Measurements from ENCODE around the gene CHST15. TPM values are rescaled to one million over a fixed set of nuclear protein-coding genes. Genes with fewer than 3 reads are reported as not detected.
A peak's percentile ranks its signal among the peaks of the same experiment; 100 is the strongest.
"Not testable (repeated sequence)": the region's sequence is repeated elsewhere in the genome, so short reads cannot be mapped to it uniquely, and the experiment has no call there.

CHST15 gene
- total RNA-seq, 5 donors from 2014 or later (not counting 1 experiment from before 2014, with no cell fraction given), result 0.95 to 4.2 (median 1.3) TPM

DNA sequence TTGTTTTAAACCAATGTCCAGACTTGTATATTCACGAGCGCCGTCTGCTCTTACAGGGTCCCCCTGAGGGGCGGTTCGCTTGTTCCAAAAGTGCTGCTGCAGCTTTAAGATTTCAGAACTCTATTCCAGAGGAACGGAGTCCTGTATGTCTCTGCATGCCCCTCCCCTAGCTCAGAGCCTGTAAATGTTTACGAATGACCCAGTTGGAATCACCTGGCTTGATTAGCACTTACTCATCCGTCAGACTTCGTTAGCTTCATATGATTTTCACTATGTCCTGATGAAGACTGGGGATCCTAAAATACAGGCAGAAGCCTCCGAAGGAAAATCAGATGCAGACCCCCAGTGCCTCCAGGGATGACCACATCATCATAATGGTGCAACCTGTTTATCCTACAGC, 4.5 kb upstream of the CHST15 start:
- H3K27me3 ChIP-seq (replicated peaks in 1 of 2; ENCODE audit: control insufficient read depth in 2 of 2, extremely low read depth in 1 of 2, insufficient read depth in 2 of 2, low read length in 1 of 2), result peaks cover 10 to 44% of the 10 kb centered on the region in 2 experiments
- Mint-ChIP-seq H3K4me3 (no peak overlapping the region), H3K4me1 (peaks cover 0 to 4% (median 3%) of the 10 kb centered on the region in 3 donors), H3K27me3 (peaks cover 12 to 30% of the 10 kb centered on the region in 2 donors), H3K9me3 (no peaks in the 10 kb centered on the region), H3K36me3 (no peaks in the 10 kb centered on the region), H3K27ac (no peak overlapping the region)
- POLR2A ChIA-PET, result no interaction called here
- no peaks in the 10 kb centered on the region for H3K9me3 ChIP-seq
- CTCF ChIA-PET, result no interaction called here
- DNase-seq (no peak), ATAC-seq (replicated peaks in 1 of 4) (no peak)
- 78% methylated on average over 8 of the region's 10 CpGs for WGBS (ENCODE audit: insufficient coverage)
- no peak overlapping the region for H3K4me3 ChIP-seq (ENCODE audit: control insufficient read depth in 1 of 2, extremely low read depth in 1 of 2, low read length in 1 of 2)
- H3K36me3 ChIP-seq (ENCODE audit: control insufficient read depth in 2 of 2, extremely low read depth in 1 of 2, insufficient read depth in 1 of 2, low read length in 1 of 2), result no peaks in the 10 kb centered on the region
- H3K4me1 ChIP-seq (ENCODE audit: control insufficient read depth in 1 of 2, extremely low read depth in 1 of 2, insufficient read depth in 2 of 2, low read length in 2 of 2), result no peaks in the 10 kb centered on the region
- no peak overlapping the region for H3K27ac ChIP-seq (ENCODE audit: low read length)

DNA sequence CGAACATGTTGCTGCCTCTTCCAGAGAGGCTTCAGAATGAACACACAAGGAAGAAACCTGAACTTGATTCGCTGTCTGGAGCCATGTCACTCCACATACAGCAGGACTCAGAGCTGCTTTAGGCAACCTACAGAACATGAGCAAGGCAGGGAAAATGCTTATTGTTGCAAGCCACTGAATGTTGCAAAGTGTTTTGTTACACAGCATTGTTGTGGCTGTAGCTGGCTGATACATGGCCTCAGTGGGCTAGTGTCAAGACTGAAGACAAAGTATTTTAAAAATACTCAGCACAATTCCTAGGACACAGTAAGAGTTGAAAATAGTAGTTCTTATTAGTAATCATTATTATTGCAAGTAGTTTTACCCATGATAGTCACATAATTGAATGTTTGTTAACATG, 3.1 kb upstream of the CHST15 start:
- H3K27me3 ChIP-seq (replicated peaks in 1 of 2; ENCODE audit: control insufficient read depth in 2 of 2, extremely low read depth in 1 of 2, insufficient read depth in 2 of 2, low read length in 1 of 2), result peaks cover 10 to 43% of the 10 kb centered on the region in 2 experiments
- DNase-seq (no peak), ATAC-seq (replicated peaks in 1 of 4) (no peak)
- no peak overlapping the region for H3K4me3 ChIP-seq (ENCODE audit: control insufficient read depth in 1 of 2, extremely low read depth in 1 of 2, low read length in 1 of 2)
- Mint-ChIP-seq H3K9me3 (no peaks in the 10 kb centered on the region), H3K4me3 (no peak overlapping the region), H3K27me3 (peaks cover 12 to 32% of the 10 kb centered on the region in 2 donors), H3K36me3 (no peaks in the 10 kb centered on the region), H3K27ac (no peak overlapping the region), H3K4me1 (peaks cover 0 to 5% (median 3%) of the 10 kb centered on the region in 3 donors)
- WGBS (ENCODE audit: insufficient coverage), result 73% methylated on average over 2 of the region's 2 CpGs
- POLR2A ChIA-PET, result no interaction called here
- H3K36me3 ChIP-seq (ENCODE audit: control insufficient read depth in 2 of 2, extremely low read depth in 1 of 2, insufficient read depth in 1 of 2, low read length in 1 of 2), result no peaks in the 10 kb centered on the region
- CTCF ChIA-PET, result no interaction called here
- no peak overlapping the region for H3K27ac ChIP-seq (ENCODE audit: low read length)
- peaks cover 2 to 8% of the 10 kb centered on the region in 2 experiments for H3K4me1 ChIP-seq (ENCODE audit: control insufficient read depth in 1 of 2, extremely low read depth in 1 of 2, insufficient read depth in 2 of 2, low read length in 2 of 2)
- no peaks in the 10 kb centered on the region for H3K9me3 ChIP-seq

DNA sequence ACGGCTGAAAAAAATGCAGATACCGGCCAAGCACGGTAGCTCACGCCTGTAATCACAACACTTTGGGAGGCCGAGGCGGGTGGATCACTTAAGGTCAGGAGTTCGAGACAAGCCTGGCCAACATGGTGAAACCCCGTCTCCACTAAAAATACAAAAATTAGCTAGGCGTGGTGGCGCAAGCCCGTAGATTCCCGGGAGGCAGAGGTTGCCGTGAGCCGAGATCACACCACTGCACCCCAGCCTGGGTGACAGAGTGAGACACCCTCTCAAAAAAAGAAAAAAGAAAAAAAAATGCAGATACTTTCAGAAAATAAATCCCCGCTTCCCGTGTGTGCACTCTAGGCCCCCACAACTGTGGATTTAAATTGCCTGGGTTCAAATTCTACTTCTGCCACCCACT, 2.4 kb upstream of the CHST15 start:
- H3K27ac Mint-ChIP-seq; H3K4me1 Mint-ChIP-seq; DNase-seq; H3K4me3 Mint-ChIP-seq; H3K36me3 ChIP-seq (ENCODE audit: control insufficient read depth in 2 of 2, extremely low read depth in 1 of 2, insufficient read depth in 1 of 2, low read length in 1 of 2); H3K9me3 ChIP-seq; H3K27ac ChIP-seq (ENCODE audit: low read length); POLR2A ChIA-PET; CTCF ChIA-PET; ATAC-seq (replicated peaks in 1 of 4); H3K9me3 Mint-ChIP-seq; H3K4me3 ChIP-seq (ENCODE audit: control insufficient read depth in 1 of 2, extremely low read depth in 1 of 2, low read length in 1 of 2); H3K36me3 Mint-ChIP-seq: not testable (repeated sequence)
- Histone ChIP-seq H3K27me3 (replicated peaks in 1 of 2; ENCODE audit: control insufficient read depth in 2 of 2, extremely low read depth in 1 of 2, insufficient read depth in 2 of 2, low read length in 1 of 2) (peaks cover 10 to 49% of the 10 kb centered on the region in 2 experiments), H3K4me1 (ENCODE audit: control insufficient read depth in 1 of 2, extremely low read depth in 1 of 2, insufficient read depth in 2 of 2, low read length in 2 of 2) (peaks cover 2 to 11% of the 10 kb centered on the region in 2 experiments)
- peaks cover 18 to 39% of the 10 kb centered on the region in 2 donors for H3K27me3 Mint-ChIP-seq
- WGBS (ENCODE audit: insufficient coverage), result 80% methylated on average over 12 of the region's 16 CpGs

DNA sequence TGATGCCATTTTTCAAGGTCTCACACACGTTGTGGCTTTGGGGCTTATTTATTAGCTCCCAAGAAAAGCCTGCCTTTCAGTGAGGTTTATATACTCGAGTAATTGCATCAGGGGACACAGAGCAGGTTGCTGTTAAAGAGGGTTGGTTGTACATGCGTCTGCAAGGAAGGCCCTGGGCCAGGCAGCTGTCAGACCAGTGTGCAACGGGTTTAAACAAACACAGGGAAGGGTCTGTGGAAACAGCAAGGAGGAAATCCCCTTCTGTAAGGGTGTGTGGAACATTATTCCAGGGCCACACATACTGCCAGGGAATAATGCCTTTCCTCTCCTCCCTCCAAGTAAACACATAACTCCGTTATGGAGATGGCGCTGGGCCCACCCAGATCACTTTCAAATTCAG, 1.7 kb upstream of the CHST15 start:
- Histone ChIP-seq H3K4me3 (ENCODE audit: control insufficient read depth in 1 of 2, extremely low read depth in 1 of 2, low read length in 1 of 2) (no peak overlapping the region), H3K27me3 (replicated peaks in 1 of 2; ENCODE audit: control insufficient read depth in 2 of 2, extremely low read depth in 1 of 2, insufficient read depth in 2 of 2, low read length in 1 of 2) (peaks cover 13 to 55% of the 10 kb centered on the region in 2 experiments), H3K4me1 (ENCODE audit: control insufficient read depth in 1 of 2, extremely low read depth in 1 of 2, insufficient read depth in 2 of 2, low read length in 2 of 2) (peaks cover 2 to 11% of the 10 kb centered on the region in 2 experiments), H3K36me3 (ENCODE audit: control insufficient read depth in 2 of 2, extremely low read depth in 1 of 2, insufficient read depth in 1 of 2, low read length in 1 of 2) (no peaks in the 10 kb centered on the region), H3K27ac (ENCODE audit: low read length) (no peak overlapping the region), H3K9me3 (no peaks in the 10 kb centered on the region)
- no peak for ATAC-seq (replicated peaks in 1 of 4)
- Mint-ChIP-seq H3K27me3 (peaks cover 21 to 46% of the 10 kb centered on the region in 2 donors), H3K27ac (no peak overlapping the region), H3K36me3 (no peaks in the 10 kb centered on the region), H3K4me1 (peaks cover 0 to 8% (median 4%) of the 10 kb centered on the region in 3 donors), H3K9me3 (no peaks in the 10 kb centered on the region), H3K4me3 (no peak overlapping the region)
- ChIA-PET POLR2A (no interaction called here), CTCF (no interaction called here)
- 69% methylated on average over 4 of the region's 6 CpGs for WGBS (ENCODE audit: insufficient coverage)
- no peak for DNase-seq

DNA sequence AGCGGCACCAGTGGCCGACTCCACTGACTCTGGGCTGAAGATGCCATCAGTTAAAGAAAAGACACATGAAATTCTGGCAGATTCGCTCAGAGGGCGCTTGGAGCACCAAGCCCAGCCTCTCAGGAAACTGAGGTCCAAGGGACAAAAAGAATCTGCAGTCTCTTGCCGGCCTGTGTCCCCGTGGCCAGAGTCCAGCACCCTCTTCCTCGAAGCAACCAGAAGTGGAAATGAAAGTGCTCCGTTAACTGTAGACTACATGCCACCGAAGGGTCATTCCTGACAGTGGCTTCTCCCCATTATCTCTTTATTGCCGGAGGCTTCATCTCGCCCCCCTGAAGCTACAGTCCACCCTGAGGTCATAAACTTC, 1.0 kb upstream of the CHST15 start:
- H3K4me1 Mint-ChIP-seq, result peaks cover 0 to 8% (median 4%) of the 10 kb centered on the region in 3 donors
- H3K9me3 Mint-ChIP-seq, result no peaks in the 10 kb centered on the region
- no peak overlapping the region for H3K4me3 ChIP-seq (ENCODE audit: control insufficient read depth in 1 of 2, extremely low read depth in 1 of 2, low read length in 1 of 2)
- CTCF ChIA-PET, result no interaction called here
- H3K27me3 Mint-ChIP-seq, result peaks cover 21 to 53% of the 10 kb centered on the region in 2 donors
- no peaks in the 10 kb centered on the region for H3K9me3 ChIP-seq
- no peak overlapping the region for H3K27ac Mint-ChIP-seq
- H3K4me1 ChIP-seq (ENCODE audit: control insufficient read depth in 1 of 2, extremely low read depth in 1 of 2, insufficient read depth in 2 of 2, low read length in 2 of 2), result peaks cover 2 to 11% of the 10 kb centered on the region in 2 experiments
- 63% methylated on average over 8 of the region's 11 CpGs for WGBS (ENCODE audit: insufficient coverage)
- H3K27ac ChIP-seq (ENCODE audit: low read length), result no peak overlapping the region
- no peak for DNase-seq
- no peak for ATAC-seq (replicated peaks in 1 of 4)
- POLR2A ChIA-PET, result no interaction called here
- no peaks in the 10 kb centered on the region for H3K36me3 ChIP-seq (ENCODE audit: control insufficient read depth in 2 of 2, extremely low read depth in 1 of 2, insufficient read depth in 1 of 2, low read length in 1 of 2)
- peaks cover 13 to 62% of the 10 kb centered on the region in 2 experiments for H3K27me3 ChIP-seq (replicated peaks in 1 of 2; ENCODE audit: control insufficient read depth in 2 of 2, extremely low read depth in 1 of 2, insufficient read depth in 2 of 2, low read length in 1 of 2)
- H3K36me3 Mint-ChIP-seq, result no peaks in the 10 kb centered on the region
- peak overlapping the region; percentile 24 to 66 (median 35) for H3K4me3 Mint-ChIP-seq

DNA sequence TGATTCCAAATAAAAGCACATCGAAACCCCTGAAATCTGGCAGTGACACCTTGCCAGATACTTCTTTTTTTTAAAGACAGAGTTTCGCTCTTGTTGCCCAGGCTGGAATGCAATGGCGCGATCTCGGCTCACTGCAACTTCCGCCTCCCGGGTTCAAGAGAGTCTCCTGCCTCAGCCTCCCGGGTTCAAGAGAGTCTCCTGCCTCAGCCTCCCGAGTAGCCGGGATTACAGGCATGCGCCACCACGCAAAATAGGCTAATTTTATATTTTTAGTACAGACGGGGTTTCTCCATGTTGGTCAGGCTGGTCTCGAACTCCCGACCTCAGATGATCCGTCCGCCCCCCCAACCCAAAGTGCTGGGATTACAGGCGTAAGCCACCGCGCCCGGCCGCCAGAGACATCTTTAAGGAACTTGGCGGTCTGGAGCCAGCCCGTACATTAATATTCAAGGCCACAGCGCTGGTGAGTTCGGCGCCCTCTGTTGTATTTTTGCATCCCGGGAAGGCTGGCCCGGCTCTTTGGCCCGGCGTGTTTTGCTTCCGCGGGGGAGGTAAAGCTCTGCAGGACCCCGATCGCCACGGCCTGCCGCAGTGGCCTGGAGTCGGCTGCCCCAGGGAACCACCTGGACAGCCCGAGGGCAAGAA, 498 bp upstream of the CHST15 start:
- peaks cover 21 to 53% of the 10 kb centered on the region in 2 donors for H3K27me3 Mint-ChIP-seq
- H3K27ac ChIP-seq (ENCODE audit: low read length), result not testable (repeated sequence)

More for the DNA sequence above, 498 bp upstream of the CHST15 start:
- H3K27me3 ChIP-seq (replicated peaks in 1 of 2; ENCODE audit: control insufficient read depth in 2 of 2, extremely low read depth in 1 of 2, insufficient read depth in 2 of 2, low read length in 1 of 2), result peaks cover 13 to 61% of the 10 kb centered on the region in 2 experiments
- ATAC-seq (replicated peaks in 1 of 4); H3K36me3 Mint-ChIP-seq; H3K9me3 ChIP-seq; POLR2A ChIA-PET; H3K36me3 ChIP-seq (ENCODE audit: control insufficient read depth in 2 of 2, extremely low read depth in 1 of 2, insufficient read depth in 1 of 2, low read length in 1 of 2); H3K27ac Mint-ChIP-seq; H3K4me1 Mint-ChIP-seq; H3K9me3 Mint-ChIP-seq; DNase-seq: not testable (repeated sequence)
- WGBS (ENCODE audit: insufficient coverage), result 13% methylated on average over 27 of the region's 39 CpGs
- CTCF ChIA-PET, result interaction anchor here in 1 of 2 donors (1.0 kb wide), 1 partner anchor 25 kb away, joined by 4 read pairs; no protein-coding TSS in a partner anchor
- peak overlapping the region; percentile 41 to 66 (median 44) for H3K4me3 Mint-ChIP-seq
- peak overlapping the region in 1 of 2 donors; percentile 75 for H3K4me3 ChIP-seq (ENCODE audit: control insufficient read depth in 1 of 2, extremely low read depth in 1 of 2, low read length in 1 of 2)
- peaks cover 2 to 11% of the 10 kb centered on the region in 2 experiments for H3K4me1 ChIP-seq (ENCODE audit: control insufficient read depth in 1 of 2, extremely low read depth in 1 of 2, insufficient read depth in 2 of 2, low read length in 2 of 2)
